OCI-M1 (cell line): ENCODE data around the gene ARMC8.

Experiments
- DNase-seq: peaks from one replicate; lab custom pipeline; 2025; lab: John Stamatoyannopoulos, UW

ARMC8 gene

DNA sequence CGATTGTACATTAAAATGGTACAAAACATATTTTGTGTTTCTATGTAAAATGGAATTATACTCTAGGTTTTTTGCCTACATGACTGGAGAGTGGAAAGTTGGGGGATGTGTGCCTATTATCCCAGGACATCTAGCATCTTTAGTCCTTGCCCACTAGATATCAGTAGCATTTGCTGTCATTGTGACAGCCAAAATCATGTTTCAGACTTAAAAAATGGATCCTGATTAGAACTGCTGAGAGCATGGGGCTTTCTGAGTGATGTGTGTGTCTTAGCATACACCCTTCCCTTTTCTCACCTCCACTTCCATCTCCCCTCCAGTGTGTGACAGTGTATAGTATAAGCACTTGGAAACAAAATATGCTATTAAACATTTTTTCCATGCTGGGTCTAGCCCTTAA lies 13.3 kb downstream of the ARMC8 start:
- DNase-seq = peak; percentile 78

DNA sequence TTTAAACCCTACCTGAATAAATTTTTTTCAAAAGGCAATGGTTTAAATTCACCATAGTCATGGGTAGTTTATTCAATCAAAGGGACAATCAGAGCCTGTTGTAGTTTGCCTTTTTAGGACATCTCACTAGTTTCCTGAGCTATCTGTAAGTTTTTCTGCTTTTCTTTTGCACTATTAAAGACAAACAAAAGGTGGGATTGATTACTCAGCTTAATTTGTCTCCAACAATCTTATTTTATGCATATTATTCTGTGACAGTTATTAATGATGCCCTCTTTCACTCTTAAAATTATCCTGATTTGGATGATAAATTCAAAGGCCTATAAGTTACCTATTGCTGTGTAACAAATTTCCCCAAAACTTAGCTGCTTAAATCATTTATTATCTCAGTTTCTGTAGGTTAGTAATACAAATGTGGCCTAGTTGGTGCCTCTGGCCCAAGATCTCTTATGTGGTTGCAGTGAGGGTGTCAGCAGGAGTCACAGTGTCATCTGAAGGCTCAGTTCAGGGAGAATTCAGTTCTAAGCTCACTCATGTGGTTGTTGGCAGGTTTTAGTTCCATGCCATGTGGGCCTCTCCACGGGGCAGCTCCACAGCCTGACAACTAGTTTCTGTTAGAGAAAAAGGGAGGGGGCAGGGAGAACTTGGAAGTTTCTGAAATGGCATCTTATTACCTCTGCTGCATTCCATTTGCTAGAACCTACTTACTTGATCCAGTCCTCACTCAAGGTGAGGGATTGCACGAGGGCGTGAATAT lies 16.0 kb downstream of the ARMC8 start:
- peak; percentile 41 for DNase-seq

DNA sequence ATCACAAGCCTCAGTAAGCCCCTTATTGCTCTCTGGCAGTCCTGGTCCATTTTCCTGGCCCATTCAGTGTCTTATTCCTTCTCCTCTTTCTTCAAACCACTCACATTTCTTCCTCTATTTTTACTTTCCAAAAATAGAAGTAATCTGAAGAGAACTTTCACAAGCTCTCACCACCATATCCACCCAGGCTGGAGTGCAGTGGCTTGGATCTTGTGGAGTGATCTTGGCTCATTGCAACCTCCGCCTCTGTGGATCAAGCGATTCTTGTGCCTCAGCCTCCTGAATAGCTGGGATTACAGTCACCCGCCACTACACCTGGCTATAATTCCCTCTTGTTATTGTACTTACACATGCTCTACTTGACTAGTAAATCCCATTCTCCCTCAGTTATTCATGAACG lies 16.8 kb downstream of the ARMC8 start:
- no peak for DNase-seq

DNA sequence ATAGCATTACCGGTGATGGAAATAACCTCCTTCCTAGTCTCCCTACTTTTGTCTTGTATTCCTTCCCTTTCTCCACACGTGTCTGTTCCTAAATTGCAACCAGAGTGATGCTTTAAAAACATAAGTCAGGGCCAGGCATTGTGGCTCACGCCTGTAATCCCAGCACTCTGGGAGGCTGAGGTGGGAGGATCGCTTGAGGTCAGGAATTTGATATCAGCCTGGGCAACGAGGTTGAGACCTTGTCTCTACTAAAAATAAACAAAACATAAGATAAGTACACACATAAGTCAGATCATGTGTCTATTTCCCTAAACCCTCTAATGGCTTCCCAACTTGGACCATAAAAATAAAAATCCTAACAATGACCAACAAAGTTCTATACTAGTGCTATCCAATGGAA lies 18.4 kb downstream of the ARMC8 start:
- peak; percentile 55 for DNase-seq

DNA sequence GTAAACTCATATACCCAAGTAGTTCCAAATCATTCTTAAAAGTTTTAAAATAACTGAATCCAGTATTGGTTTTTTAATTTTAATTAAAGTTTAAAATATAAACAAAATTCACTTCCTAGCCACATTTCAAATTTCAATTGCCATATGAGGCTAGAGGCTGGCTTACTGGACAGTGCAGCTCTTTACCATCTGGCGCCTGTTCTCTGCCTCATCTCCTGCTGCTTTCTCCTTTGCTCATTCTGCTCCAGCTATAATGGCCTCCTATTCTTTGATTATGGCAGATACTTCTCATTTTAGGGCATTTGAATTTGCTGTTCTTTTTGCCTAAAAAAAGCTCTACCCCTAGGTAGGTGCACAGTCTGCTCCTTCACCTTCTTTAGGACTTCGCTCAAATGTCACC lies 19.1 kb downstream of the ARMC8 start:
- DNase-seq = no peak

DNA sequence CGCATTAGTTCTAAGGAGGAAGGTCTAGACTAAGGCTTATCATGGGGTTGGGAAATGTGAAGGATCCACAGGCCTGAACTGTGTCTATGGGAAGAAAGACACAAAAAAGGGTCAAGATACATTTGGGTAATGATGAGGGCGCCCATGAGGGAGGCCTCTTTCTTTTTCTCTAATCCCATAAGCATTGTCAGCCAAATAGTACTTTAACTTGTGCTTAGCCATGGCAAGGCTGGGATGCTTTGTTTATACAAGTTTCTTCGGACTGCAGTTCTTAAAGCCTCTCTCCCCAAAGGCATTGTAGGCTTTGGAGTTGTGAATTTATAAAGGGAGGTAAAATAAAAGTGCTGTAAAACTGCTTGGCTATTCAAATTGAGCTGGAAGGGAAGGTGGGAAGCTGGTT lies 23.4 kb downstream of the ARMC8 start:
- DNase-seq = no peak

DNA sequence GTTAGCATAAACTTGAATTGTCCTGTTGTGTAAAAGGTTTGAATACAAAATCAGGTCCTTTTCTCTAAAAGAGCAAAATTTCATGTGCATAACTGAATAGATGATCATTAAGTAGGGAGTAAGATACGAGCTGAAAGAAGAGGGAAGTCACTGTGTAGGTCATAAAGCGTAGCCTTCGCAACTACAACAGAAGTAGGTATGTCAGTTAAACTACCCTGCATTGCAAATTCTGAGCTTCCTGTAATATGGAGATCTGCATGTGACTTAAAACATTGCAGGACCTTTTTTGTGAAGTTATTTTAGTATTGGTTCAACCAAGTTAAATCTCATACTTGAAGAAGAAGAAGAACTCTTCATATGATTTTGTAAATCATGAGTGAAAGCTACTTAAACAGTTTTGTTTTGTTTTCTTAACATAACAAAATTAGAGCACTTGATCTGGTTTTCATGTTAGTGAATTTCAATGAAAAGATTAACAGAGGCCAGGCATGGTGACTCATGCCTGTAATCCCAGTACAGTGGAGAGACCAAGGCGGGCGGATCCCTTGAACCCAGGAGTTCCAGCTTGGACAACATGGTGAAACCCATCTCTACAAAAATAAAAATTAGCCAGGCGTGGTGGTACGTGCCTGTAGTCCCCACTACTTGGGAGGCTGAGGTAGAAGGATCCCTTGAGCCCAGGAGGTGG lies 26.4 kb downstream of the ARMC8 start:
- DNase-seq = no peak

DNA sequence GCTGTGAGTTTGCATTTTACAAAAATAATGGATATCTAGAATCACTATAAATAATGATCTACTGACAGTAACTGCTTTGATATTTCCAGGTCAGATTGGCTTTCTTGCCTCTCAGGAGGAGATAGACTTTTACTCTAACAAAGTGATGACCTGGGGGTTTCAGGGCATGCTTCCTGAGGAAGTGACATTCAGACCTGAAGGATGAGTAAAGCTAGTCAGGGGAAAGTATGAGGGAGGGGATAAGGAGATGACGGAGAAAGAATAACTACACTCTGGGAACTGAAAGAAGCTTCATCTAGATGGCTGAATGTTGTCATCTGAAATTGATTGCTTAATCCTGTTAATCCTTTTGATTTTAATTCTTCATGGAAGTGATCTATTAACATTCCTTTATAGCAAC lies 32.2 kb downstream of the ARMC8 start:
- no peak for DNase-seq

DNA sequence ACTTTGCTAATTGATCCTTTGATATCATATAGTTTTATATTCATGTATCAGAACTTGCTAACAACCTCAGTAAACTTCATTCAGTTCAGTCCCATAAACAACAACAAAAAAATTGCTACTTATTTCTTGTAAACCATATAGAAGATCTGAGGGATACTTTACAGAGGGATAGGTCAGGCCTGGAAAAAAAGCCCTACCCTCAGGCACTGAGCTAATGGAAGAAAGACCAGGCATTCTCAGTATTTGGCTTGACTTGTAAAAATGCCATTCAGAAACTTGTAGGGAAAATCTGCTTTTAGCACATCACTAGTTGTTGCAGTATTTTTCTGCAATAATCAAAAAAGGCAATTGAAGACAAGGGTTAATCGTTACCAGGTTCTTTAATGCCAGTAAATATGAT lies 33.1 kb downstream of the ARMC8 start:
- DNase-seq = no peak

DNA sequence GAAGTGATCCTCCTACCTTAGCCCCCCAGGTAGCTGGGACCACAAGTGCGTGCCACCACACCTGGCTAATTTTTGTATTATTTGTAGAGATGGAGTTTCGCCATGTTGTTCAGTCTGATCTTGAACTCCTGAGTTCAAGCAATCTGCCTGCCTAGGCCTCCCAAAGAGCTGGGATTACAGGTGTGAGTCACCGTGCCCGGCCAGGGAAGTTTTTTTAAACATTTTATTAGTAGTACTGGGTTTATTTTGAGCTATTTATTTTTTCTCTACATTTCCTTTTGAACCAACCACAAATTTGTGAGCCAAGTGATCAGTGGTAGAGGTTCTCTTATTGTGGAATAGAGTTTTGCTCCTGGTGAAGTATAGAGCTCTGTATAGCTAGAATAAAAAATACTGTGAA lies 33.7 kb downstream of the ARMC8 start:
- no peak for DNase-seq

DNA sequence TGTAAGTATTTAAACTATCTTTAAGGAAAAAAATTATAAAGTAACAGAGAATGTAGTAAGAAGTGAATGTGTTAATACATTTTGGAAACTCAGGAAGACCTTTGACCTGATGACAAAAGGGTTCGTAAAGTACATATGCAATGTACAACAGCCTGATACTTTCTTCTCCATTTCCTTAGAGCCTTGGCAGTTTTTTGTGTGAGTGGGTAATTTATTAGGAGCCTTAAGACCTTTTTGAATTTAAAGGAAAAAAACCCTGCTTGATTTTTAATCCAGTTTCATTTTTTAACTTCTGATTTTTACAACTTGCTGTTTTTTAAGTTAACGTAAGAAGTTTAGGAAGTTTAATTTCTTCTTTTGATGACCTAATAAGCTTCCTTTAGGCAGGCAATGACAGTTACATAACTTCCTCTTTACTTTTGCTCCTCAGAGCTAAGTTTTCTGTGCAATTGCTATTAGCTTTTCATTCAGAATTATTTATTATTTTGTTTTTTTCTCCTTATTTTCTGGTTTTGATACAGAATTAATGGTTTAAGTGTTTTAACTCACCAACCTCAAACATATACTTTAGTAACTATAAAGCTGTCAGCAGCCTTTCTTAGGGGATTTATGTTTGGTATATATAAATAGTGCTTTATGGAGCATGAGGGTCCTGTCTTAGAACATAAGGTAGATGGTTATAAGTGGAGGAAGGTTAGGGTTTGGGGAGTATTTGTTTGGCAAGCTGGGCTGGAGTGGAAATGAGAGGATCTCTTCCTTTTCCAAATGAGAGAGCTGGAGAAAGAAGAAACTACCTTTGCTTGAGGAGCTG lies 35.2 kb downstream of the ARMC8 start:
- peak; percentile 60 for DNase-seq

DNA sequence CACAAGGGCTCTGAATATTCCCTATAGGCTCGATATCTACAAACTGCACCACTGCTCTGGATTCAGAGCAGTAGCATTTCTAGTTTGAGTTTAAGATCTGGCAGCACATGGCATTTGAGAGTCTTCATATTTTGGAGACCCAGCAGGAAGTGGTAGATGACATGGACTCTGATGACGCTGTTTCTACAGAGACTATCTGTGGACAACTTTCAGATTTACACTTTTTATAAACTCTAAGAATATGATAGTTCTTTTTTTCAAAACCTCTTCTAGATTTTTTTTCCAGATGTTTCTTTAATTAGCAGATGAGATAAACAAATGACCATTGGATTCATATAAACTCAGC lies 35.8 kb downstream of the ARMC8 start:
- no peak for DNase-seq

DNA sequence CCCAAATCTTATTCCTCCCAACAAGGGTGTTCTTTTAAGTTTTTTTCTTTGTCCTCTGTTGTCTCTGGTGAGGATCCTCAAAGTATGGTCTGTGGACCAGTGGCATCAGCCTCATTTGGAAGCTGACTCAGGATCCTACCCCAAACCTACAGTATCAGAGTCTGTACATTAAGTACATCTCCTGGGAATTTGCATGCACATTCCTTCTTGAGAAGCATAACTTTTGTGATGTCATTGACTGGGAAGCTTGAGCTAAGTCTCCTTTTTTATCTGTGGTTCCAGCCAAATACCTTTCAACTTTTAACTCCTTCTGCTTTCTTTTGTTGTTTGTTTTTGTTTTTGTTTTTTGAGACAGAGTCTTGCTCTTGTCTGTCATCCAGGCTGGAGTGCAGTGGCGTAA lies 40.5 kb downstream of the ARMC8 start:
- no peak for DNase-seq

DNA sequence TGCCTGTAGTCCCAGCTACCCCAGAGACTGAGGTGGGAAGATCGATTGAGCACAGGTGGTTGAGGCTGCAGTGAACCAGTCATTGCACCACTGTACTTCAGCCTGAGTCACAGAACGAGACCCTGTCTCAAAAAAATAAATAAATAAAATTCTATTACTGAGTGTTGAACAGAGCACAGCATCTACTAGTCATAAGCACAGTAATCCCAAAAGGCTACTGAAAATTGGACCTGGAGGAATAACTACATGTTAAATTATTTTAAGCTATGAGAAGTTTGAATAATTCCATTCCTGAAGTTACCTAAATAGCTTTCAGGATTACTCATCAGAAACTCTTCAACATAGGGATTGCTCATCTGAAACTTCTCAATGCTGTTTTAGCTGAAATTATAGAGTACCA lies 43.4 kb downstream of the ARMC8 start:
- no peak for DNase-seq

DNA sequence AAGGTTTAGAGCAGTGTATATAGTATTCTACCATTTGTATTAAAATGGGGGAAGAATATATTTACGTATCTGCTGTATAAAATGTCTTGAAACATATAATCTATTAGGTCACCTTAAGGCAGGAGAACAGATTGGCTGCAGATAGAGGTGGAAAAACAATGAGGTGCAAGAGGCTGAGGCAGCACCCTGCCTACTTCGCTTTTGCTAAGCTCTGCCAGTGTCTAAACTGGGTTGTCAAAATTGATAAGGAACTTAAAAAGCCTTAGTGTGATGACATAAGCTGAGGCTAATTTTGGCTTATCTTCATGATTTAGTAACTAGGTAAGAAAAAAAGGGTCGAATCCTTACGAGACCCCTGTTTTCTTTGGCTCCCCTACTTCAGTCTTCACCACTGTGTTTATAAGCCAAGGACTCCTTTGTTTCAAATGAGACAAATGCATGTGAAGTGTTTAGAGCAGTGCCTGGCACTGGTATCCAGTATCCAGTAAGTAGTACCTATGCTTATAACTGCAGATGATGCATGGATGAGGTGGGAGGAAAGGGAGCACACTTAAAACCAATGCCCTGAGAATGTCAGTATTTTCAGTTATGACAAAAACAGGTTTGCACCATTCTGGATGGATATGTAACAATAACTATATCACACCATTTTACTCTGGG lies 45.7 kb downstream of the ARMC8 start:
- no peak for DNase-seq

DNA sequence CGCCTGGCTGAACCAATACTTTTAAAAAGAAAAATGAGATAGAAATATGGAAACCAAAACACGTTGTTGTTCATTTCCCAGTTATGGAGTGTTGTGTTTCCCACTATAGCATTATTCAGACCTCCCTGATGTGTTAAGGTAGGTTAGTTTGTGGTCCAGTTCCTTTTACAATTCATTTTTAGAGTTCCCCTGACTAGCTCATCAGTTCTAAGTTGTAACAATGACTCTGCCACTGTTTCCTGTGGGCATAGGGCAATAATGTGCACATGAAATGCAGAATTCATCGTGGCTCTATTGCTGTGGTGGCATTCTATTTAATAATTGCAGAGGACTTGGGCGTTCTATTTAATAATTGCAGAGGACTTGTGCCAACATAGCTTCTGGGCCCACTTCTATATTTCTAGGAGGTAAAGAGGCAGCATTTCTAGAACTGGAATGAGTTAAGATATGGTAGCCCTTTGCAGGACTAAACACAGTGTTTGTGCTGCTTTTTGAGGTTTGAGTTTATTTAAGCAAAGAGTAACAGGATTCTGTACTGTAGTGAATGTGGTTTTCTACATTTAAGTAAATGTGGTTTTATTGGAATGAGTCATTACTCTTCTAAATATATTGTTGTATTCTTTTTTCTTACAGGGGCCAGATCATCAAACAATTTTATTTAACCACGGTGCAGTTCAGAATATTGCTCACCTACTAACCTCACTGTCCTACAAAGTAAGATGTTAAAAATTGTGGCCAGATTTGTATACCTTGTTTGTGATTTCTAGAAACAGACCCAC lies 47.5 kb downstream of the ARMC8 start:
- no peak for DNase-seq

DNA sequence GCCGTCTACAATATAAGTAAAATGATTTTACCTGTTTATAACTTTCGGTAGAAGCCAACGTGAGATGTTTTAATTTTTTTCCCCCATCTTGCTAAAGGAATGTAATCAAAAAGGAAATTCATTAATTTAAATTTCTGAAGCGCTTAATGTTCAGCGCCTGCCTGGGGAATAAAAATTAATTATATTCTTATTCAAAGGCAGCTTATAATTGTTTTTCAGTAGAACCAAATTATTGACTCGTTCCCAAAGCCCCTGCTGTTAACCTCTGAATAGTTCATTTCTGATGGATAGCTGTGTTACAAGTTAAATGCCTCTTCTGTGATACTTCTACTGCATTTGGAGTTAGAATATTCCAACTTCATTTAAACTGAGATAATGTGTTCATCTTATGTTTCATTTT lies 51.6 kb downstream of the ARMC8 start:
- DNase-seq = no peak

DNA sequence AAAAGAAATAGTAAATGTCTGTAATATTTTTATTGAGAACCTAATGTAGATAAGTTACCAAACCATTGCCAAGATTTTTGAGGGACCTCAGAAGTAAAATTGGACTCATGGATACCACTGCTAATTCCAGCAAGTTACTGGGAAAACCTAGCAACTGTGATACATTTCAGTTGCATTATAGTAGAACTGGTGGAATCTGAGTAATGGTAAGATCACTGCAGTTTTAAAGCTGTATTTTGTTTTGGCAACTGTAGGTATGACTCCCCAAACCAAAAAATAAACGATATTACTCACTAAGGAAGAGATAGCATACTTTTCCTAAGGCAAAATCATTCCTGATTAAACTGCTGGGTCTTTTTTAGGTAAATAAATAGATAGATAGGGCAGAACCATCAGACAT lies 54.0 kb downstream of the ARMC8 start:
- DNase-seq = no peak

DNA sequence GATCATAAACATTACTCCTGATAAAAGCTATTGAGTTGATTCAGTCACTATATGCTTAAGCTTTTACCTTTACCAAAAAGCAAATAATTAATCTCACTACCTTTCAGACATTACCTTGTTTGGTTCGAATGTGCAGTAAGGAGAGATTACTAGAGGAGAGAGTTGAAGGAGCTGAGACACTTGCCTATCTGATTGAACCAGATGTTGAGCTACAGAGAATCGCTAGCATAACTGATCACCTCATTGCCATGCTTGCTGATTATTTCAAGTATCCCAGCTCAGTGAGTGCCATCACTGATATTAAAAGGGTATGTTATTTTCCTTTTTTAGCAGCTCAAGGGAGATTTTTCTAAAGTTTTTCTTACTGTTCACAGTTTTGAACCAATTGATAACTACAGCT lies 54.6 kb downstream of the ARMC8 start:
- no peak for DNase-seq

DNA sequence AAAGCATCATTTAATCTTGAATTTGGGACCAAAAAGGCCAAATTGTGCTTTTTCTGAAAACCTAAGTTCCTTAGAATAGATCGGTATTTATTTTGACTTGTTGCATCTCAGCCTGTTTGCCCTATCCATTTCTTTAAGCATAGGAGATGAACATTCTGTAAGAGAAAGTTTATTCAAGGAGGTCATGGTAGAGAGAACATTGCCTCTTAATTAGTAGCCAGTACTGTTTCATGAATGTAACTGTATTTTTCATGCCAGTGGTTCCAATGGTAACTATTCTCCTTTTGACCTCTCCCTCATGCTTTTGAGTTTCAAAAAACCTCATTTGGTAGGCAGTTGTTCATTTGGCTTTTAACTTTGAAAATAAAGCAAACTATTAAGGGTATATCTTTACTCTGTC lies 55.4 kb downstream of the ARMC8 start:
- DNase-seq = no peak

DNA sequence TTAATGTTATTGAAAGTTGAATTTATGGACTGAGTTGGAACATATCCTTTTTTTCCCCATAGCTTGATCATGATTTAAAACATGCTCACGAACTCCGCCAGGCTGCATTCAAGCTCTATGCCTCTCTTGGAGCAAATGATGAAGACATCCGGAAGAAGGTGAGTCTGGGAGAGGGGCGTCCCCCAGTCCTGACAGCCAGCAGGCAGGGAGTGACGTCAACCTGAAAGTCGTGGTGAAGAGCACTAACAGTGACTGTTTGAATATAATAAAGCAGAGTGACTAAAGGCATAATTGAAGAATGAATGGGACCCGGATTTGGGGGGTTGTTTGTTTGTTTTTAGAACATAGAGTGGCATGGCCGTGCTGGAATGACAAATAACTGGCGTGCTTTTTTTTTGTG lies 57.9 kb downstream of the ARMC8 start:
- DNase-seq = no peak

DNA sequence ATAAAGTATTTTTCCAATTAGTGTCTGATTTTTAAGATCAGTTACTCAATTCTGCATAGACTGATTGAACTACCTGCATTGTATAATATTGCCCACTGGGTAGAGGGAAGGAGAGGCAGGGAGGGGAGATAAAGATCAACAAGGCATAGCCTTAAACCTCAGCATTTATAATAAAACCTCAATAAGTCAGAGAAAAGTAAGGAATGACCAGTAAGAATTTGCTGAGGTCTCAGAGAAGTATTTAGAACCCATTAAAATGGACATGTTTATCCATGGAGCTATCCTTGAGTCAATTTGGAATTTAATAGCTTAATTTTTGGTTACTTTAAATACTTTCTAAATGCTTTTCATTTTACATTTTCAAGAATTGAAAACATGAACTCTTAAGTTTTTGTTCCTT lies 62.5 kb downstream of the ARMC8 start:
- no peak for DNase-seq
